ENCODE results near the gene TCAIM.
A peak's percentile ranks its signal among the peaks of the same experiment; 100 is the strongest.

Gene TCAIM, protein sequence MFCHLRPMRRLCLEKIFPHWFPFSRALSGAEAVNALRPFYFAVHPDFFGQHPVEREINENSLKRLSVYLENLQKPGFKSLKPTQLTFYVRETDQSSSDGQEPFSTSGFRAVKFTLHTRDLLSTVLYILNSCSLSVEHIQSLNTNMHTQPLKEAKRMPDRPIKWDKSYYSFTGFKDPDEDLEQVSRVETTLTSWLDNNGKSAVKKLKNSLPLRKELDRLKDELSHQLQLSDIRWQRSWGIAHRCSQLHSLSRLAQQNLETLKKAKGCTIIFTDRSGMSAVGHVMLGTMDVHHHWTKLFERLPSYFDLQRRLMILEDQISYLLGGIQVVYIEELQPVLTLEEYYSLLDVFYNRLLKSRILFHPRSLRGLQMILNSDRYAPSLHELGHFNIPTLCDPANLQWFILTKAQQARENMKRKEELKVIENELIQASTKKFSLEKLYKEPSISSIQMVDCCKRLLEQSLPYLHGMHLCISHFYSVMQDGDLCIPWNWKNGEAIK

GRCh38 chr3:44338010-44338827, at the start of gene TCAIM:
Gene TCAIM (plus strand): TSS chr3:44338766. CDS start chr3:44354783, 16,017 bp downstream.
- DNase-seq, result peak; percentile 49 to 100 (median 93)

DNA sequence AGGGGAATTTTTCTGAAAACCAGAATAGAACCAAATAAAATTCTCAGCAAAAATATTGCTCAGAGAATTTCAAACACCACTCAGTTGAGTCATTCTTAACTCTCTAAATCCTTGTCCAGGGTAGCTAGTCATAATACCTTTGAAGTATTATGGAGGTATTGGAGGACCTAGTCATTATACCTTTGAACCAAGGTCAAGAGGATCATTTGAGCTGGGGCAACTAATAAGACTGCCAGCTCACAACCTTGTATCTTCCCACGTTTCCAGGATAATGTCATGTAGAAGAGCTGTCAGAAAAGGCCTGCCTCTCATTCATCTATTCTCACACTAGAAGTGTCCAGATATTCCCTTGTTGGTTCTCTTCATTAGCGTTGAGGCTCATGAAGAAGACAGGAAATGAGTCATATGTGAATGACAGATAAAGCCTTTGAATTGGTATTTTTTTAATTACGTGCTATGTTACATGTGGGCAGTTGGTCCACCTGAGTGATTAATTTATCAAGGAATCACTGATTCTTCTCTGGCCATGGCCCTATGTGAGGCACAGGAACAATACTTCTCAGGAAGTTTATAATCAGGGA, 48.6 kb upstream of the TCAIM start:
- no peak for DNase-seq

DNA sequence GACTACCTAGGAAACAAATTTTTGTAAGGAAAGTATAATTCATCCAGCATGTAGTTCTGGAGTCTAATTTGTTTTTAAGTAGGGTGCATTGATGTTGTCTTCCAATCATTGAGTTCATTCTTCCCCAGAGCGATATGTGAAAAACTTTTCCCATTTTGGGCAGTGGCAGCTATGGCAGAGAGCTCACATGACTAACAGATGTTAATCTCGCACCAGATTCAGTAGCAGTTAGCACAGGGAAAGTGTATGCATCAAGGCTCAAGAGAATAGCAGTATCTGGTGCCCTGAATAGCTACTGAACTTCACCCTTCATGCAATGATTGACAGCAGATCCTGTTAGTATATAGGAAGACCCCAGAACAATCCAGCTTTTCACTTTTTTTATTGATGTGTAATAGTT, 46.3 kb upstream of the TCAIM start:
- DNase-seq, result no peak

GRCh38 chr3:44292947-44293346, 45.6 kb upstream of the TCAIM start:
- no peak for DNase-seq

DNA sequence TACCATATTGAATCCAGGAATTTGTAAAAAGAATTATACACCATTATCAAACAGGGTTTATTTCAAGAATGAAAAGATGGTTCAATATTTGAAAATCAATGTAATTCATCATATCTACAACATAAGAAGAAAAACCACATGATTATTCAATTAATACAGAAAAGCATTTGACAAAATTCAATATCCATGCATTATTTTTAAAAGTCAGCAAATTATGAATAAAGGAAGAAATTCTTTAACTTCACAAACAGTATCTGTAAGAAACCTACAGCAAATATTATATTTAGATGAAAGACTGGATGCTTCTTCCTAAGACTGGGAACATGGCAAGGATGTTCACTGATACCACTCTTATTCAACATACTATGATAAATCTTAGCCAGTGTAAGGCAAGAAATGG, 41.3 kb upstream of the TCAIM start:
- no peak for DNase-seq

DNA sequence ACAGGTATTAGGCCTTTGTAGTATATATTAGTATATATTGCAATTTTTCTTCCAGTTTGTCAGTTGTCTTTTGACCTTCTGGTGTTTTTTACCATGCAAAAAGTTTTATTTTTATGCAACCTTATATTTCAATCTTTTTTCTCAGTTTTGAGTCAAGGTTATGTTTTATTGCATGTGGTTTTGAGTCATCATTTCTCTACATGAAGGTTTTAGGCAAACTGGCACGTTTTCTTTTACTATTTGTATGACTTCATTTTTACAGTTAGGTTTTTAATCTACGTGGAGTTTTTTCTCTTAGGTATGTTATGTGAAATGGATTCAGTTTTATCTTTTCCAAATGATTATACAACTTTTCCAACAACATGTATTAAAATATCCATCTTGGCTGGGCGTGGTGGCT, 36.8 kb upstream of the TCAIM start:
- no peak for DNase-seq

GRCh38 chr3:44309500-44309899, 29.1 kb upstream of the TCAIM start:
- no peak for DNase-seq

DNA sequence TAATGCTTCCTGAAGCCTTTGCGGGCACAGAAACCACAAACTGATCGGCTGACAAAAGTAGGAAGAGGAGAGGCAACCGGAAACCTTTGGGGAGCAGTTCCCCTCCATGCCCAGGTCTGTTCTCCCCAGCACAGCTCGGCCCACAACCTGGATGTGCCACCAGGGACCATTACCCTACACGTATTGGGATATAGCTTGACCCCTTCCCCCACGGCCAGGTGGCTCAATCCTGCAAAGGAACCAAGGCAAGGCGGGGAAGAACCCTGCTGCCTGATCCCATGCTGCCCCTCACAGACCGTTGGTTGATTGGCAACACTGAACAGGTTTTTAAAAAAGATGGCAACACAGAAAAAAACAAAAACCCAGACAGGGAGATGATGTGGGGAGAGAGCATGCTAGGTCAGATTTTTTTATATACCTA, 19.7 kb upstream of the TCAIM start:
- no peak for DNase-seq

DNA sequence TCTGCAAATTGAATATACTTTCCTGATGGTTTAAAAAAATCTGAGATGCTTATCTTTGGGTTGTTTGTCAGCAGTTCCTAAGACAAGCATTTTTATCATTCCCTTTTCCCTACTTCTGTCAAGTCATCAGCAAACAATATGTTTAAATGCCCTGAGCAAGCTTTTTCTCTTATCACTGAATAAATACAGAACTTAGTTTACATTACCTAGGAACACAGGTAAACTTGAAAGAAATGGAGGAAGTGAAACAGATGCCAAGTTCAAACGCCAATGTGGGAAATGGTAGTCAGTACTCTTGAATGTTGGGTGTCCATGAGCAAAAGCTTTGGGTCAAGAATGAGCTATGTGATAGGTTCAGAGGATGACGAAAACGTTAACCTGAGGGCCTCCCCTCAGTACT, 17.2 kb upstream of the TCAIM start:
- no peak for DNase-seq

- DNase-seq, result peak in 34 of 56 donors; percentile 1 to 79 (median 28)
Observed at GRCh38 chr3:44323341-44323955, 15.1 kb upstream of the TCAIM start.

GRCh38 chr3:44324584-44324983, 14.0 kb upstream of the TCAIM start:
- DNase-seq, result no peak

- DNase-seq, result no peak
Observed at GRCh38 chr3:44326019-44326418, 12.5 kb upstream of the TCAIM start.

- DNase-seq, result no peak
Observed at GRCh38 chr3:44326515-44326914, 12.1 kb upstream of the TCAIM start.

GRCh38 chr3:44329946-44330345, 8.6 kb upstream of the TCAIM start:
- no peak for DNase-seq

- no peak for DNase-seq
Observed at GRCh38 chr3:44330444-44330843, 8.1 kb upstream of the TCAIM start.

GRCh38 chr3:44334326-44334725, 4.2 kb upstream of the TCAIM start:
- no peak for DNase-seq

DNA sequence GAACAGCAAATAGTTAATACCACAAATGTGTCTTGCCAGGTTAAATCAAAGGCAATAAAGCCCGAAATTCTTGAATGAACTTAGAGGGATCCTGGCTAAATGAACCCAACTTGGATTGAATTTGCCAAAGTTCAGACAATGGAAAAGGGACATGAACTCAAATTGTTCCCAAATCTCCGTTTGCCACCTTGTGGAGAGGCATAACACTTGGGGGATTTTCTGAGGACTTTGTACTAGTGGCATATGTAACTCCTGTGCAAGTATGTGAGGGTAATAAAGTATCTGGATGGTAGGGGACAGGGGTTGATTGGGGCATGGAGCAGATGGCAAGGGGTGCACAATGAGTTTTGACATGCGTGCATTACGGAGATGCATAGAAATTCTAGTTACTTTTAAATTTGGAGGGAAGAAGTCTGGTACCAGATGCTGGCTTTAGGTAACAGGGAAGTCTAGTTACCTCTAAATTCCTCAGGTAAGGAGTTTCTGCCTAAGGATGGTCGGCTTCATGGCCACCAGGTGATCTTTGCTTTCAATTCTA, 1.2 kb upstream of the TCAIM start:
- no peak for DNase-seq

GRCh38 chr3:44338828-44339127, 212 bp downstream of the TCAIM start:
- no peak for DNase-seq

DNA sequence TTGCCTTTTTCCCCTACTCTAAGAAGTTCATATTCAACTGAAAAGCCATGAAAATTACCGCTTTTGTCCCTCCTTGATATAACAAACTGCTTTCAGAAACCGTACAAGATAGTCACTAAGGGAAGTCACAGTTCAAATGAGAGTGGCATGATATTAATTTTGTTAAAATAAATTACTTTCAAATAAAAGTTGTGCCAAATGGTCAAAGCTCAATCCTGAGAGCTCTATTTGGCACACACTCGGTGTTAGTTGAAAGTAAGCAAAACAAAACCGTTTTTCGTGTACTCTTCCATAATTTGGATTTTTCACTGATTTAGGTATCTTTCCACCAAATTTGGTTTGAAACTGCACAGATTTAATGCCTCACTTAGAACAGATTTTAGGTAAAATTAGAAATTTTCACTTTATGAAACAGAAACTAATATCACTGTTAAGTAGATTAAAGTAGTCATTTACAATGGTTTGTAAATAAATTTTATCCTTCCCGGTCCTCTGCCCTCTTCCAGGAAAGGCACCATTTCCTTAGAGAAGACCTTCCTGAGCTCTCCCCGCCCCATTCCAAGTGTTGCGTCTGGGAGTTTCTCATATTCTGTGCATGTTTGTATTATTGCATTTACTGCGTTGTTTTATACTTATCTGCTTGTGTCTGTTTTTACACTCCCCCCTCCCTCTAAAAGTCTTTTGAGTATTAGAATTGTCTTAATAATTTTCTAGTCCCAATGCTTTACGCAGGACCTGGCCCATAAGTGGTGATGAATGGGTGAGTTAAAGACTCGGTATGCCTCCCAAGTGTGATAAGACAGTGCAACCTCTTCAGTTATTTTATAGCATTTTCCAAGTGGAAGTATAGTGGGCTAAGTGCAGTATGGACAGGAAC, 853 bp downstream of the TCAIM start:
- DNase-seq, result no peak

- no peak for DNase-seq
Observed at GRCh38 chr3:44340058-44340395, 1.5 kb downstream of the TCAIM start.

All from nucleus accumbens (tissue), 56 donors.